Activated T-helper 2 cell treated with anti-CD3 and anti-CD28 coated beads, Interferon-gamma antibody, Interleukin-2, Interleukin-4, amounts not matched to agents 10 μg/mL and 5 μg/mL and 100 μg/mL, durations not matched to agents 14 hours and 24 hours and 36 hours (primary cell): Measurements from ENCODE around the gene KCNQ2. TPM values are rescaled to one million over a fixed set of nuclear protein-coding genes. Genes with fewer than 3 reads are reported as not detected.

ENCODE experiments used
- DNase-seq: peaks from one replicate; pipeline ENCODE4 v3.0.0; 2021; ENCODE audit warnings: low spot score
- H3K27ac Mint-ChIP-seq: one replicate; pipeline ENCODE4 v1.8.0; 2021; ENCODE audit warnings: mixed read lengths
- H3K27me3 Mint-ChIP-seq: one replicate; pipeline ENCODE4 v1.8.0; 2021; ENCODE audit warnings: low read depth, mixed read lengths
- H3K36me3 Mint-ChIP-seq: one replicate; pipeline ENCODE4 v1.8.0; 2021; ENCODE audit warnings: low read depth, mixed read lengths
- H3K4me1 Mint-ChIP-seq: one replicate; pipeline ENCODE4 v1.8.0; 2021; ENCODE audit warnings: low read depth, mixed read lengths
- H3K4me3 Mint-ChIP-seq: one replicate; pipeline ENCODE4 v1.8.0; 2021; ENCODE audit warnings: low read depth, mild to moderate bottlenecking, moderate library complexity, mixed read lengths
- H3K9me3 Mint-ChIP-seq: one replicate; pipeline ENCODE4 v1.8.0; 2021; ENCODE audit warnings: mixed read lengths
- intact Hi-C: fragments of 100-400 bp; cut with micrococcal nuclease; formaldehyde crosslinking; loops from one replicate; pipeline ENCODE4 v1.15.1; 2023
- total RNA-seq: library from RNA; stranded (reverse); gene quantifications from 2 replicates; pipeline ENCODE4 v1.2.3, GENCODE V29; 2022

KCNQ2 gene
- total RNA-seq, 1 donor from 2014 or later = not detected

DNA sequence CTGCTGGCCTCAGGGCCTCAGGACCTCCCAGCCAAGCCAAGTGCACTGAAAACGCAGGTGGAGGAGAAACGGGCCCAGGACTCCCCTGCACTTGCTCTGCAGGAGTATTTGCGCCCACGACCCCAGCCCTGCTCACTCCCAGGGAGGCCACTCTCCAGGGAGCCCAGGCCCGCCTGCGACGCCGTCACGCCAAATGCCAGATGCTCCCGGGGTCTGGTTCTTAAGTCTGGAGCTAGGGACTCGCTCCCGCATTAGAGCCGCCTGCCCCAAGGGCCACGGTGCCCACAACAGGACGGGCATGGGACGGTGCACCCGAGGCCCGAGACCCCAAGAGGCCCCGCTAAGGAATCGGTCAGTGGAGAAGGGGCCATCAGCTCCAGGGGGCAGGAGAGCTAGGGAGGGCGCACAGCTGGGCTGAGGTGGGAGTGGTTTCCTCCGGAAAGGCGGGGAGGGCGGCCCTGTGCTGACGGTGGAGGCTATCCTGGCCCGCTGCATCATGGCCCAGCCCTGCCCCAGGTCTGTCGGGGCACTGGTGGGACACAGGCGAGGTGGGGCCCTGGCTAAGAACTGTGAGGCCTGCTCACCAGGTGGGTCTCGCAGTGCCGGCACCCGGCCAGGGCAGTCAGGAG is 67.2 kb downstream of the KCNQ2 start:
- intact Hi-C loops = no loop called here
- Mint-ChIP-seq H3K4me3 (no peak overlapping the region), H3K9me3 (no peaks in the 10 kb centered on the region), H3K27ac (no peak overlapping the region), H3K4me1 (no peaks in the 10 kb centered on the region), H3K27me3 (no peaks in the 10 kb centered on the region), H3K36me3 (no peaks in the 10 kb centered on the region)
- no peak for DNase-seq

DNA sequence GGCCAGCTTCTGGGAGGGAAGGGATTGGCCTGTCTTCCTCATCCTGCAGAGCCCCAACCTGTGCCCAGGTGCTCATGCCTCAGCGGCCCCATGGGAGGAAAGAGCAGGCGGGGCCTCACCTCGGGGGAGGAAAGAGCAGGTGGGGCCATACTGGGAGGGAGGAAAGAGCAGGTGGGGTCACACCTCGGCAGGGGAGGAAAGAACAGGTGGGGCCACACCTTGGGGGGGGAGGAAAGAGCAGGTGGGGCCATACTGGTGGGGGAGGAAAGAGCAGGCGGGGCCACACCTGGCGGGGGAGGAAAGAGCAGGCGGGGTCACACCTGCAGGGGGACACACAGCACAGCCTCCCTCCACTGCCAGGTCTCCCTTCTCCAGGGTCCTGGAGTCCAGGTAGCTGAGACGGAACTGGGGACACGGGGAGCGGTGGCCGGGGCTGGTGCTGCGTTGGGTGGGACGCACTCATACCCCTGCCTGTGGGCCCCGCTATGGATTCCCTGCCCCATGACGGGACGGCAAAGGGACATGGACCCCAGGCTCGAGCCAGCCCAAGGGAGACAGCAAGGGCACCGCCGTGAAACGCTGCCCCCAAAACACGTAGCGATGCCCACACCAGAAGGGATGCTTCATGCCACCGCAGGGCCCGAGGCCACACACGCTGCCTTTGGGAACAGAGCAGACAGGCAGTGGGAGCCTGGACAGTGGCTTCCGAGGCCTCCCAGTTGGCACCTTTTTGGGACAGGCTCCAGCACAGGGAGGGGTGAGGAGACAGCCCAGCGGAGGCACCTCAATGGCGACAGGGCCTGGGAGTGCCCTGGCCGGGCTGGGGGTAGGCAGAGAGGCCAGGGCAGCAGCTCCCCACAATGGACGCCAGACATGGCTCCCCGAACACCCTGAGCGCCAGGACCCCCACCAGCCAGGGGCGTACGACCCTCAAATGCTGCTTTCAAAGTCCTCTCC is 68.0 kb downstream of the KCNQ2 start:
- intact Hi-C loops = no loop called here
- Mint-ChIP-seq H3K27me3 (no peaks in the 10 kb centered on the region), H3K4me3 (no peak overlapping the region)

DNA sequence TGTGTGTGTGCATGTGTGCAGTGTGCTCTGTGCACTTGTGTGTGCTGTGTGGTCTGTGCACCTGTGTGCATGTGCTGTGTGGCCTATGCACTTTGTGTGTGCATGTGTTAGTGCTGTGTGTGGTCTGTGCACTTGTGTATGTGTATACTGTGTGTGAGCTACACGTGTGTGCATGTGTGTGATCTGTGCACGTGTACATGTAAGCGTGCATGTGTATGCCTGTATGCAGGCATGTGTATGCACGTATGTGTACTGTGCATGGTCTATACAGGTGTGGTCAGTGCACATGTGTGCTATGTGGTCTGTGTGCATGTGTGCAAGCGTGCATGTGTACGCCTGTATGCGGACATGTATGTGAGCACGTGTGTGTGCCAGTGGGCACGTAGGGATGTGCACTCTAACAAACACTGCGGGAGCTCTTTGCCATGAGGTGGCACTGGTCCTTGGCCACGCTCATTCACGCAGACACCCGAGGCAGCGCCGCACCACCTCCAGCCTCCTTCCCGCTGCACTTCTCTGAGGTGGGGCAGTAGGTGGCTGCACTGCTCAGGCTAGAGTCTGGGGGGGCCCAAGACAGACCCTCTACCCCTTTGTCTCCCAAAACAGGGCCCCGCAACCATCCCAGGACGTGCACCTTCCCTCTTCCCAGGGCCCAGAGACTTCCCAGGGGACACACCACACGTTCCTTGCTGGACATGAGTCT is 68.9 kb downstream of the KCNQ2 start:
- no peaks in the 10 kb centered on the region for H3K9me3 Mint-ChIP-seq
- no peaks in the 10 kb centered on the region for H3K4me1 Mint-ChIP-seq
- no peak for DNase-seq
- no peaks in the 10 kb centered on the region for H3K36me3 Mint-ChIP-seq
- H3K4me3 Mint-ChIP-seq = no peak overlapping the region
- no peaks in the 10 kb centered on the region for H3K27me3 Mint-ChIP-seq
- H3K27ac Mint-ChIP-seq = no peak overlapping the region
- intact Hi-C loops = no loop called here

More for the DNA sequence above, 68.0 kb downstream of the KCNQ2 start:
- Mint-ChIP-seq H3K27ac (no peak overlapping the region), H3K9me3 (no peaks in the 10 kb centered on the region), H3K4me1 (no peaks in the 10 kb centered on the region), H3K36me3 (no peaks in the 10 kb centered on the region)
- no peak for DNase-seq

DNA sequence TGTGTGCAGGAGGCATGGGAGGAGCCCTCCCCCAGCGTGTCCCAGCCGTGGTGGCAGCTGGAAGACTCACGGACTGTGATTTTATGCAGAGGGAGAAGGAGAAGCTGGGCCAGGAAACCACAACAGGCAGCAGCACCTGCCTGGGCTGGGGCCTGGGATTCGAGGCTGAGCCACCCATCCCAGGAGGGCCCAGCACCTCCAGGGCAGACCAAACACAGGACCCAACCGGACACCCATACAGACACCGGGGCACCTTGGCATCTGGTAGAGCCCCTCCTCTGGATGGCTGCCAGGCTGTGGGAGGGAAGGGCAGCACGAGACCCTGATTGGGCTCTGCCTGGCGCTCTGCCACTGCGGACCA is 69.6 kb downstream of the KCNQ2 start:
- Mint-ChIP-seq H3K4me1 (no peaks in the 10 kb centered on the region), H3K4me3 (no peak overlapping the region), H3K27ac (no peak overlapping the region), H3K36me3 (no peaks in the 10 kb centered on the region), H3K27me3 (no peaks in the 10 kb centered on the region), H3K9me3 (no peaks in the 10 kb centered on the region)
- intact Hi-C loops = no loop called here
- DNase-seq = no peak

DNA sequence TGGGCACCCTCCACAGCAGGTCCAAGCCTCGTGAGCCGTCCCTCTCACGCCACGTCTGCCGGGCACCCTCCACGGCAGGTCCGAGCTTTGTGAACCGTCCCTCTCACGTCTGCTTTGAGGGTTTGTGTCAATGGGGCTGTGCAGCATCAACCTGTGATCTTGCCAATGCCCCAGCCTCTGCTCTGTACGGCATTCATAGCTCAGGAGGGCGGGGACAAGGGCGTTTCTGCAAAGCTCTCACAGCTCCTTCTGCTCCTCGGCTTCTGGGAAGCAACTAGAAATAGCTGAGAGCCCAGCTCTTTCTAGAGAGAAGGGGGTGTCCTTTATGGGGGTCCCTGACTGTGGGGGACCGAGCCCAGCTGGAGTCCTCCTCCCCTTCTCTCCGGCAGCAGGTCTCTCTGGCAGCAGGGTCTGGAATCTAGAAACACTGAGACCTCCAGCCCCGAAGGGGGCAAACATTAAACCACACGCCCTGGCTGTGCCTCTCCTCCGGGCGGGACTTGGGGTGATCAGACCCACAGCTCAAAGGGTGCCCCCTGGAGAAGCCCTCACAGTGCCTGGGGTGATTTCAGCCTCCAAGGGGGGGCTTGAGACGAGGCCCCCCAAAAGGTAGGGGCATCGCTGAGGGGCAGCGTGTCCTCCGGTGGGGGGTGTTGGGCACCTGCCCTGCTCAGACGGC is 70.1 kb downstream of the KCNQ2 start:
- no peaks in the 10 kb centered on the region for H3K4me1 Mint-ChIP-seq
- no peaks in the 10 kb centered on the region for H3K36me3 Mint-ChIP-seq
- H3K27ac Mint-ChIP-seq = no peak overlapping the region
- no peak for DNase-seq
- H3K9me3 Mint-ChIP-seq = no peaks in the 10 kb centered on the region
- no peaks in the 10 kb centered on the region for H3K27me3 Mint-ChIP-seq
- intact Hi-C loops = no loop called here
- no peak overlapping the region for H3K4me3 Mint-ChIP-seq

DNA sequence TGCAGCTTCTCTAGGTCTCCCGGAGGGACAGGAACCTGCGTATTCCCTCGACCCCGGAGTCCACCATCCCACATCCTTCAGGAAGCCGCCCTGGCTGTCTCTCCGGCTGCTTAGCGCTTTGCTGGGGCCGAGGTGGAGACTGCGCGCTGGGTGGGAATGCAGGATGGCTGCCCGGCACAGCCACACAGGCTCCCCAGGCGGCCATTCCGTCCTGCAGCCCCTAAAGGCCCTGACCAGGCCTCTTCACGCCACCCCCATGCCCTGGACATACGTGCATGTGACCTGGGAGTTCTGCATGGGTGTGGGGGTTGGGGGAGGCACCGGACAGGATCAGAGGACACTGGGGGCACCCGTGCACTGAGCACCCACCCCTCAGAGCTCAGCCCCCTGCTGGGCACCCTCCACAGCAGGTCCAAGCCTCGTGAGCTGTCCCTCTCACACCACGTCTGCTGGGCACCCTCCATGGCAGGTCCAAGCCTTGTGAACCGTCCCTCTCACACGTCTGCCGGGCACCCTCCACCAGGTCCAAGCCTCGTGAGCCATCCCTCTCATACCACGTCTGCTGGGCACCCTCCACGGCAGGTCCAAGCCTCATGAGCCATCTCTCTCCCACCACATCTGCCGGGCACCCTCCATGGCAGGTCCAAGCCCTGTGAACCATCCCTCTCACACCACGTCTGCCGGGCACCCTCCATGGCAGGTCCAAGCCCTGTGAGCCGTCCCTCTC is 70.9 kb downstream of the KCNQ2 start:
- Mint-ChIP-seq H3K4me3 (no peak overlapping the region), H3K27ac (no peak overlapping the region), H3K27me3 (no peaks in the 10 kb centered on the region), H3K4me1 (no peaks in the 10 kb centered on the region), H3K9me3 (no peaks in the 10 kb centered on the region), H3K36me3 (no peaks in the 10 kb centered on the region)
- no peak for DNase-seq
- intact Hi-C loops = no loop called here

DNA sequence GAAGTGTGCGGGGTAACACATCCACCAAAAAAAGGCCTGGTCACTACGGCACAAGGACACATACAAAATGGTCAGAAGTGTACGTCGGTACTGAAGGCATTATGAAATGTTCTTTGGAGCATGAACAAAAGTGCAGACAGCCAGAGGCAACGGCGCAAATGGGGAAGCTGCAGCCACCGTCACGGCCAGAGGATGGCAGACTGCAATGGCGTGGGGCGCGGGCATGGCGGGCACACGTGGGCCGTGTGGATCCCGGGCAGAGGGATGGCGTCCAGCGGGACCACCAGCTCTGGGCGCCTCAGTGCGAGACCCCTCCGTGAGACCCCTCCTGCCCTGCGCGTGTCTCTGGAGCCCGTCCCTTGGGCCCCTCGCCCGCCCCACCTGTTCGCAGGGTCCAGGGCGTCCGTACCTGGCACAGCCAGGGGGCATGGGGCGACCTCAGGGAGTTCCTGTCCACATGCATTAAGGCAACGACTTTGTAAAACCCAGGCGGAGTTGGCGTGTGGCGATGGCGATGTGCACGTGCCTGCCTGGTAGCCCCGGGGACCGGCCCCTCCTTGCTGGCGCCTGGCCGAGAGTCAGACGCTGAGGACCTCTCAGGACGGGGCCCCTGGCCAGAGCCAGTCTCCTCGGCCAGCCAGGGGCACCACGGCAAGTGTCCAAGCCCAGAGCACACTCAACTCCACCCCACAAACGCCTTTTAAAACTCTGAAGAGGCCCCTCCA is 71.8 kb downstream of the KCNQ2 start:
- Mint-ChIP-seq H3K9me3 (no peaks in the 10 kb centered on the region), H3K4me3 (no peak overlapping the region), H3K27ac (no peak overlapping the region), H3K4me1 (no peaks in the 10 kb centered on the region), H3K36me3 (no peaks in the 10 kb centered on the region), H3K27me3 (no peaks in the 10 kb centered on the region)
- intact Hi-C loops = no loop called here
- DNase-seq = no peak

DNA sequence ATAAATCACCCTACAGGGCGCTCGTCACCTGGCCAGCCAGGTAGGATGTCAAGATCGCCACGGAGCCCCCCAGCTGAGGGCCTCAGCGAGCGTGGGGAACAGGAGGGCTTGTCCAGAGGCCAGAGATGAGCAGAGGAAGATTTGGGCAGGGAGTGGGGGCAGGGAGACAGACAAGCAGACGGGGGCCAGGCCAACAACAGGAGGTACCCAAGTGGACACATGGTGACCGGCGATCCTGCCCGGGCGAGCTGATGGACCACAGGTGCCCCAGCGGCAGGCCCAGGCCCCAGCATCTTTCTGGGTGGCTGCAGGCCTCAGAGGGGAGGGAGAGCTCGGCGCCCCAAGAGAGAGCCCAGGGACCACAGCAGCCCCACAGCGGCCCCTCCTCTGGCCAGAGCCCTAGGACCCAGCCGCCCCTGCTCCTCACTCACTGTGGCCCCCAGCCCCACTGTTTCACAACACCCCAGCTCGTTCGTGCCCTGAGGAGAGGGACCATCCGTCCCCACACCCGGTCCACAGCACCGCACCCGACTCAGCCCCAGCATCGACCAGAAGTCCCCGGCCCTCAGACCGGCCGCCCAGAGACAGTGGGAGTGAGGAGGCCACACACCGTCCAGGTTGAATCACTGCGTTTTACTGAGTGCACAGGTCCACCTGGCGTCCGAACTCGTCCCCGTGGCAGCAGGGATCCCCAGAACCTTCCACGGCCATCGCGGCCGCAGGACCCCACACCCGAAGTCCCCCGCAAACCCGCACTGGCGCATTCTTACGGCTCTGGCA is 72.7 kb downstream of the KCNQ2 start:
- H3K9me3 Mint-ChIP-seq = no peaks in the 10 kb centered on the region
- no peaks in the 10 kb centered on the region for H3K4me1 Mint-ChIP-seq
- no peak for DNase-seq
- no peaks in the 10 kb centered on the region for H3K36me3 Mint-ChIP-seq
- H3K27me3 Mint-ChIP-seq = no peaks in the 10 kb centered on the region
- intact Hi-C loops = no loop called here
- H3K4me3 Mint-ChIP-seq = no peak overlapping the region
- H3K27ac Mint-ChIP-seq = no peak overlapping the region

DNA sequence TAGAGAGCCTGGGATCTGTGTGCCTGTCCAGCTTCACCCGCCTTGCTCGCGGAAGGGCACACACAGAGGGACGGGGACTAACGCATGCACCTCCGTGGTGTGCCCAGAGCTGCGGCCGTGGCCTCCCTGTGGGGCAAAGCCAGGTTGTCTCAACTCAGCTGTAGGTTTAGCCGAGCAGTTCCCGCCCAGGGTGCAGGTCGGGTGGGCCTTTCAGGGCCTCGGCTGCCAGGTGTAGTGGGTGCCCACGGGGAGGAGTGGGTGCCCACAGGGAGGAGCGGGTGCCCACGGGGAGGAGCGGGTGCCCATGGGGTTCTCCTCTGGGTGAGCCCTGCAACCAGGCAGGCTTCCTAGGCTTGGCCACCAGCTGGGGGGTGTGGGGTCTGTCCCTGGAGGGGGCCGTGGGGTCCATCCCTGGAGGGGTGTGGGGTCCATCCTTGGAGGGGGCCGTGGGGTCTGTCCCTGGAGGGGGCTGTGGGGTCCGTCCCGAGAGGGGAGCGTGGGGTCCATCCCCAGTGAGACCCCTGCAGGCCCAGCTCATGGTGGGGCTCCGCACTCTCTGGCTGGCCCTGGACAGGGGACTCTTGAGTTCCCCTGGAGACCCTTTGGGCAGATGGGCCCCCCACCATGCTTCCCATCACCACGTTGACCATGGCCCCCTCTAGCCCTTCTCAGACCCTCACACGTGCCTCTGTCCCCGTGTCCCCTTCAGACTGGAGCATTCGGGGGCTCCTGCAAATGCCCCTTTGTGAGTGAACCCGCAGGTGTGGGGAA is 73.5 kb downstream of the KCNQ2 start:
- no peak overlapping the region for H3K27ac Mint-ChIP-seq
- DNase-seq = no peak
- intact Hi-C loops = no loop called here
- no peaks in the 10 kb centered on the region for H3K9me3 Mint-ChIP-seq
- H3K27me3 Mint-ChIP-seq = no peaks in the 10 kb centered on the region
- no peaks in the 10 kb centered on the region for H3K36me3 Mint-ChIP-seq
- no peak overlapping the region for H3K4me3 Mint-ChIP-seq
- H3K4me1 Mint-ChIP-seq = no peaks in the 10 kb centered on the region

DNA sequence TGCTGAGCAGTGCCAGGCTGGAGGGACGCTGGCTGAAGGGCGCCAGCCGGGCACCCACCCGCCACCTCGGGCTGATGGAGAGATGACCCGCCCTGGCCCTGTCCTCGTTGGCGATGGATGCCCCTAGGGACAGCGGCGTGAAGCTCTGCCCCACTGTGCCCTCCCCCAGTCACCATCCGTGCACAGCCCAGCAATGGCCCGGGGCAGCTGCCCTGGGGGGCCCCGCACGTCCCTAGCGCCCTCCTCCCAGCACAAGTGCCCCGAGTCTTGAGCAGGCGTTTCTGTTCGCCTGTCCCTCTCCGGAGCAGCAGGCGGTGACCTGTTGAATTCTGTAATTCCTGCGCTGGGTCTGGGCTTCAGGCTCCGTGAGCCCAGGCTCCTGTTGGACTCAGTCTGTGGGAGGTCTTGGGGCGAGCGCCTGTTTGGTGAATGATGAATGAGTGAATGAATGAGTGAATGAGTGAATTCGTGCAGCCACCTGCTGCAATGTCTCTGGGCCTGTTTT is 74.5 kb downstream of the KCNQ2 start:
- intact Hi-C loops = no loop called here

More for the DNA sequence above, 74.5 kb downstream of the KCNQ2 start:
- H3K9me3 Mint-ChIP-seq = no peaks in the 10 kb centered on the region
- no peaks in the 10 kb centered on the region for H3K27me3 Mint-ChIP-seq
- no peak overlapping the region for H3K27ac Mint-ChIP-seq
- DNase-seq = no peak
- H3K36me3 Mint-ChIP-seq = no peaks in the 10 kb centered on the region
- no peaks in the 10 kb centered on the region for H3K4me1 Mint-ChIP-seq
- H3K4me3 Mint-ChIP-seq = no peak overlapping the region
